RWPE1 (cell line): Measurements from ENCODE around the gene SDK2.

Source experiments
- CTCF ChIA-PET: fragments of 350-600 bp; sonication (Branson Sonifier 250); formaldehyde crosslinking; extraction: SDS; loops from one replicate; lab custom pipeline; 2021; lab: Yijun Ruan, JAX
- POLR2A ChIA-PET: fragments of 400-600 bp; formaldehyde crosslinking; extraction: SDS; loops from one replicate; lab custom pipeline; 2020; ENCODE audit warnings: antibody characterized with exemption; ENCODE audit not compliant: low non-redundant PET; lab: Yijun Ruan, JAX
- DNase-seq: peaks from one replicate; pipeline ENCODE4 v3.0.0; 2012; ENCODE audit warnings: low spot score
- H3K27ac ChIP-seq: fragments of 450-650 bp; 2 replicates; pipeline ENCODE4 v1.5.1; 2017
- CTCF ChIP-seq: fragments of 450-650 bp; conservative IDR thresholded peaks from 2 replicates; pipeline ENCODE4 v1.5.1; 2017; ENCODE audit warnings: low read depth, mild to moderate bottlenecking

SDK2 gene

GRCh38 chr17:73648543-73648820, 4.2 kb upstream of the SDK2 start:
- no peak for DNase-seq
- no peak overlapping the region for H3K27ac ChIP-seq
- CTCF ChIA-PET, result no interaction called here
- POLR2A ChIA-PET, result no interaction called here
- TF ChIP-seq CTCF, result no peak

GRCh38 chr17:73647772-73648542, 3.7 kb upstream of the SDK2 start:
- CTCF ChIA-PET, result interaction anchor here (1.0 to 1.4 kb wide), 2 partner anchors 52 to 218 kb away, joined by 3 to 4 read pairs; no protein-coding TSS in a partner anchor

GRCh38 chr17:73647301-73647695, 3.1 kb upstream of the SDK2 start:
- DNase-seq, result no peak
- H3K27ac ChIP-seq, result no peak overlapping the region
- CTCF ChIA-PET, result interaction anchor here (1.0 to 1.4 kb wide), 2 partner anchors 51 to 218 kb away, joined by 3 to 4 read pairs; no protein-coding TSS in a partner anchor
- no peak for TF ChIP-seq CTCF
- POLR2A ChIA-PET, result no interaction called here

More at GRCh38 chr17:73647772-73648542, 3.7 kb upstream of the SDK2 start:
- POLR2A ChIA-PET, result no interaction called here
- H3K27ac ChIP-seq, result no peak overlapping the region
- no peak for DNase-seq
- TF ChIP-seq CTCF, result no peak

- no peak overlapping the region for H3K27ac ChIP-seq
- POLR2A ChIA-PET, result no interaction called here
- CTCF ChIA-PET, result interaction anchor here (0.9 to 1.4 kb wide), 4 partner anchors 51 to 553 kb away, joined by 3 to 4 read pairs (median 4); no protein-coding TSS in a partner anchor
- TF ChIP-seq CTCF, result no peak; the same call in 1 of the 2 replicates
- peak; percentile 20 for DNase-seq
These were observed 2.4 kb upstream of the SDK2 start for GRCh38 chr17:73646409-73647300.

GRCh38 chr17:73645050-73645871, 1.0 kb upstream of the SDK2 start:
- POLR2A ChIA-PET, result no interaction called here

More at GRCh38 chr17:73645050-73645871, 1.0 kb upstream of the SDK2 start:
- CTCF ChIA-PET, result interaction anchor here (0.5 to 1.4 kb wide), 7 partner anchors 49 to 1183 kb away, joined by 3 to 4 read pairs (median 3); no protein-coding TSS in a partner anchor
- peak; percentile 58 for TF ChIP-seq CTCF
- H3K27ac ChIP-seq, result no peak overlapping the region
- DNase-seq, result peak; percentile 22
